ENCODE measurements around the gene ARHGAP10.

The ARHGAP10 gene

DNA sequence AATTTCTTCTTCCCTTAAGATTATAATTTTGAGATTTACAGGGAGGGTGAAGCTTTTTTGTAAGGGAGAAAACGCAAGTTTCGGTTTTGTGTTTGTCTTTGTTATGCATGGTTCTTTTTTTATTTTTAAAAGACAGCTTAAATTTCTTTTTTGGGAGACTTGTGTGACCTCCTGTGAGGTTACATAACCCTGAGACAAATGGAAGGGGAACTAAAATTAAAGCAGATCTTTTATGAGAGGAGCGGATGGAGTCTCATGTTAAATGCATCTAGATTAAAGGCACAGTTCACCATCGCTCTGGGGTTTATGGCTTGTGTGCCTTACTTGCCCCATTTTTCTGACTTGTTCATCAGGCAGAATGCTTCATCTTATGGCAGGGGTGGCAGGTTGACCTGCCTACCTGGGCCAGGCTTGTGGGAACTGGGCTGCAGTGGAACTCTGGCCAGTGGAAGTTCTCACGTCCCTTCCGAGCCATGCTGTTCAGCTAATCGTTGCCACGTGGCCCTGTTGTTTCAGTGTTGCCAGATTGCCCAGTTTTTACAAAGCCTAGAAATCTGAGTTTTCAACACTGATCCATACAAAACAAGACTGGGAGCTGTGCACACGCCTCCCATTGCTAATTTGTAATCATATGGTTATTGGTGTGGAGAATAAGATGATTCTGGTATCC lies 291.8 kb downstream of the ARHGAP10 start:
- Histone ChIP-seq H3K4me1 (ENCODE audit: control insufficient read depth in 1 of 2, insufficient read depth in 1 of 2, low read depth in 1 of 2, low read length in 1 of 2) (no peaks in the 10 kb centered on the region), H3K27me3 (no peaks in the 10 kb centered on the region), H3K9me3 (no peaks in the 10 kb centered on the region), H3K4me3 (ENCODE audit: low read depth in 1 of 2, low read length in 1 of 2) (no peak overlapping the region), H3K27ac (no peak overlapping the region), H3K36me3 (no peaks in the 10 kb centered on the region)
- TF ChIP-seq, protein P1, sequence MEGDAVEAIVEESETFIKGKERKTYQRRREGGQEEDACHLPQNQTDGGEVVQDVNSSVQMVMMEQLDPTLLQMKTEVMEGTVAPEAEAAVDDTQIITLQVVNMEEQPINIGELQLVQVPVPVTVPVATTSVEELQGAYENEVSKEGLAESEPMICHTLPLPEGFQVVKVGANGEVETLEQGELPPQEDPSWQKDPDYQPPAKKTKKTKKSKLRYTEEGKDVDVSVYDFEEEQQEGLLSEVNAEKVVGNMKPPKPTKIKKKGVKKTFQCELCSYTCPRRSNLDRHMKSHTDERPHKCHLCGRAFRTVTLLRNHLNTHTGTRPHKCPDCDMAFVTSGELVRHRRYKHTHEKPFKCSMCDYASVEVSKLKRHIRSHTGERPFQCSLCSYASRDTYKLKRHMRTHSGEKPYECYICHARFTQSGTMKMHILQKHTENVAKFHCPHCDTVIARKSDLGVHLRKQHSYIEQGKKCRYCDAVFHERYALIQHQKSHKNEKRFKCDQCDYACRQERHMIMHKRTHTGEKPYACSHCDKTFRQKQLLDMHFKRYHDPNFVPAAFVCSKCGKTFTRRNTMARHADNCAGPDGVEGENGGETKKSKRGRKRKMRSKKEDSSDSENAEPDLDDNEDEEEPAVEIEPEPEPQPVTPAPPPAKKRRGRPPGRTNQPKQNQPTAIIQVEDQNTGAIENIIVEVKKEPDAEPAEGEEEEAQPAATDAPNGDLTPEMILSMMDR (IDR thresholded peaks at IDR 0.05) = no peak

DNA sequence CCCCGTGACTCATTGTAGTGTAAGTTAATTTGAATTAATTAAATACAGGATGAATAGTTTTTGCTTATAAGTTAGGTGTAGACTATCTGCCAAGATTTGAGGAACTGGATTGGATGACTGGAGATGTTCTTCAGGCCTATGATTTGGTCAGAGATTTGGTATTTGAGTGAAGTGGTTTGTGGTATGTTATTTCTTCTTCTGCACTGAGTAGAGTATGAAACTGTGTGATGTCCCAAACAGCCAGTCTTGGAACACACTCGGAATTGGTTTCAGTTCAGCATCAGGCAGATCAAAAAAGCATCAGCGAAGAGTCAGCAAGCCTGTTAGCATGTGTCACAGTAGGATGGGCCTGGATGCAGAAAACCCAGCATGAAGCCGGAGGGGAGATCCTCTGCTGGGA lies 294.1 kb downstream of the ARHGAP10 start:
- H3K4me3 ChIP-seq (ENCODE audit: low read depth in 1 of 2, low read length in 1 of 2) = no peak overlapping the region
- no peak overlapping the region for H3K27ac ChIP-seq
- H3K9me3 ChIP-seq = no peaks in the 10 kb centered on the region
- no peaks in the 10 kb centered on the region for H3K36me3 ChIP-seq
- TF ChIP-seq, protein P1 (IDR thresholded peaks at IDR 0.05) = no peak
- H3K27me3 ChIP-seq = no peaks in the 10 kb centered on the region
- H3K4me1 ChIP-seq (ENCODE audit: control insufficient read depth in 1 of 2, insufficient read depth in 1 of 2, low read depth in 1 of 2, low read length in 1 of 2) = no peaks in the 10 kb centered on the region

DNA sequence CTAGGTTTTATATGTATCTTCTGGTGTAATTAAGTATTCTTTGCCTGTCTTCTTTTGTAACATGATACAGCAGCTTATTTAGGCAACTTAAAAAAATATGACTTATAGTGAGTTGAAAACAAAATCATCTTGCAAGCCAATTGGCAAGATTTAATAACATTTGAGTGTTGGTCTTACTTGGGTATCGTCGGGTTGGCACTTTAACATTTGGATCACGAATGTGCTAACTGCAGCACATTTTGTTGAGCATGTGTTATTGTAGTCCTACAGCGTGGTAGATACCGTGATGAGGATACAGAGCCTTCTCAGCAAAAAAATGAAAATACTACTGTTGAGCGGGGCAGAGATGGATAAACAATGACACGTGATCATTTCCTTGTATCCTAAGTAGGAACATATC lies 295.3 kb downstream of the ARHGAP10 start:
- Histone ChIP-seq H3K4me1 (ENCODE audit: control insufficient read depth in 1 of 2, insufficient read depth in 1 of 2, low read depth in 1 of 2, low read length in 1 of 2) (no peaks in the 10 kb centered on the region), H3K27me3 (no peaks in the 10 kb centered on the region), H3K36me3 (no peaks in the 10 kb centered on the region), H3K4me3 (ENCODE audit: low read depth in 1 of 2, low read length in 1 of 2) (no peak overlapping the region), H3K9me3 (no peaks in the 10 kb centered on the region), H3K27ac (no peak overlapping the region)
- TF ChIP-seq, protein P1 (IDR thresholded peaks at IDR 0.05) = no peak

DNA sequence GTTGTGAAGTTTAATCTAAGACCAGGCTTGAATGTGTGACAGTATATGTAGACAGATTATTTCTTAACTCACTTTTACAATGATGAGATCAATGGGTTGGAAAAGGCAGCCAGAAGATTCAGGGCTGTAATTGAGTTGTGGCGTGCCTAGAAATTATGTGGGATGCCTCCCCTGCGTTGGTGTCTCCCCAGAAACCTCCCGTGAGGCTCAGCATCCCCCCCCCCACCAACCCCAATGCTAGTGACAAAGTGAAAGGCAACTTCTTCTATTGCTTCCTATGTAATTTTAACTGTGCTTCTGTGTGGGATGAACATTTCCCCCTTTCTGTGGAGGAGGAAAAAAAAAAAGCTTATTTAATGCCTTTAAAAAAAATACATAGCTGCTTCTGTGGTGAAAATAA lies 297.9 kb downstream of the ARHGAP10 start:
- Histone ChIP-seq H3K4me3 (ENCODE audit: low read depth in 1 of 2, low read length in 1 of 2) (no peak overlapping the region), H3K27me3 (no peaks in the 10 kb centered on the region), H3K9me3 (no peaks in the 10 kb centered on the region), H3K27ac (no peak overlapping the region), H3K36me3 (no peaks in the 10 kb centered on the region), H3K4me1 (ENCODE audit: control insufficient read depth in 1 of 2, insufficient read depth in 1 of 2, low read depth in 1 of 2, low read length in 1 of 2) (no peaks in the 10 kb centered on the region)
- TF ChIP-seq, protein P1 (IDR thresholded peaks at IDR 0.05) = no peak

DNA sequence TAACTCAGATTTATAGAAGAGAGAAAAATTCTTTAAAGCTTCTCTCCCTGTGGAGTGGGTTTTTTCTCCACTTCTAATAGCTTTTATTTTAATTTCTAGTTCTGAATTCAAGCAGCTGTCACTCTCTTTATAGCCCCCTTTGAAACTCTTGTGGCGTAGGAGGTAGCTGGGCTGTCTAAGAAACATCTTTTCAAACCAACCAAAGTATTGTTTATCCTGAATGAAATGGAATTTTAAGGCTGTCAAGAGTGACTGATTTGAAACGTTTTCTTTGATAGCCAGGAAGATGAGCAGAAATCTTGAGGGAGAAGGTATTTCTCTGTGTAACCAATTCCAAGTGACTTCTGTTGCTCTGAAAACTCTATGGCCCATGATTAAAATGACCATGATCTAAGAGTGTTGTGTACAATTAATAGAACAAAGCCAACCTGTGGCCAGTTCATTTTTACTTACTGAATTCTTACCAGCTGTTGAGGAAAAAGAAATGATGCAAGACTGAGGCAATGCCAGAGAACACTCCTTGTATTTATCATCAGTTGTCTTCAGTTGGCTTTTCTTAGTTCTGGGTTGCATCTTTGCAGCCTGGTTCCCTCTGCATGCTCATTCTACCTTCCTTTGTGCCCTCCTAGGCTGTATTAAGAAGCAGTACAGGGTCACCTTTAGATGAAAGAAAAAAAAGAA lies 298.4 kb downstream of the ARHGAP10 start:
- H3K27ac ChIP-seq = no peak overlapping the region
- no peaks in the 10 kb centered on the region for H3K4me1 ChIP-seq (ENCODE audit: control insufficient read depth in 1 of 2, insufficient read depth in 1 of 2, low read depth in 1 of 2, low read length in 1 of 2)
- H3K4me3 ChIP-seq (ENCODE audit: low read depth in 1 of 2, low read length in 1 of 2) = no peak overlapping the region
- no peaks in the 10 kb centered on the region for H3K27me3 ChIP-seq
- no peaks in the 10 kb centered on the region for H3K36me3 ChIP-seq
- H3K9me3 ChIP-seq = no peaks in the 10 kb centered on the region
- TF ChIP-seq, protein P1 (IDR thresholded peaks at IDR 0.05) = no peak

Data from neutrophil (primary cell).